RWPE1 (cell line): ENCODE data around the gene WEE1.
"Not testable (repeated sequence)": the region's sequence is repeated elsewhere in the genome, so short reads cannot be mapped to it uniquely, and the experiment has no call there.

Source experiments
- CTCF ChIA-PET: fragments of 350-600 bp; sonication (Branson Sonifier 250); formaldehyde crosslinking; extraction: SDS; loops from one replicate; lab custom pipeline; 2021; lab: Yijun Ruan, JAX
- POLR2A ChIA-PET: fragments of 400-600 bp; formaldehyde crosslinking; extraction: SDS; loops from one replicate; lab custom pipeline; 2020; ENCODE audit warnings: antibody characterized with exemption; ENCODE audit not compliant: low non-redundant PET; lab: Yijun Ruan, JAX
- DNase-seq: peaks from one replicate; pipeline ENCODE4 v3.0.0; 2012; ENCODE audit warnings: low spot score
- H3K27ac ChIP-seq: fragments of 450-650 bp; 2 replicates; pipeline ENCODE4 v1.5.1; 2017
- TF ChIP-seq, protein P1 (sequence below): fragments of 450-650 bp; conservative IDR thresholded peaks from 2 replicates; pipeline ENCODE4 v1.5.1; 2017; ENCODE audit warnings: low read depth, mild to moderate bottlenecking

WEE1 gene

DNA sequence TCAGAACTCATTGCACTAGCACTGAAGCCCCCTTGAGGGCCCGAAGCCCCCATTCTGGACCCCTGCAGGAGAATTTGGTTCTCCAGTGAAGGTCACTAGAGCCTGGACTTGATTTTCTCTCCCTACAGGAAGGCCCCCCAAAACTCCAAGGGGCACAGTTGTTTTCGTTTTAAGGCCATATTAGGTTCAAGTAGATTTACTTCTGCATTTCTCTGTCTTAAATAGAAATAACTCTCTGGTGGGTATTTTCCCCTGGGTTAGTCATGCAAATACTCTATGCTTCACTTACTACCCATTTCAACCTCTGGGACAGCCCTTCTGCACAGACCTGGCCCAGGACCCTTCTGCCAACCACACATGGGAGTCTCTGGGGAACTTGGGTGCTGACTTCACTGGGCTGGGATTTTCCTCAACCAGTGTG is 41.6 kb downstream of the WEE1 start:
- CTCF ChIA-PET = no interaction called here
- POLR2A ChIA-PET = no interaction called here
- TF ChIP-seq, protein P1, sequence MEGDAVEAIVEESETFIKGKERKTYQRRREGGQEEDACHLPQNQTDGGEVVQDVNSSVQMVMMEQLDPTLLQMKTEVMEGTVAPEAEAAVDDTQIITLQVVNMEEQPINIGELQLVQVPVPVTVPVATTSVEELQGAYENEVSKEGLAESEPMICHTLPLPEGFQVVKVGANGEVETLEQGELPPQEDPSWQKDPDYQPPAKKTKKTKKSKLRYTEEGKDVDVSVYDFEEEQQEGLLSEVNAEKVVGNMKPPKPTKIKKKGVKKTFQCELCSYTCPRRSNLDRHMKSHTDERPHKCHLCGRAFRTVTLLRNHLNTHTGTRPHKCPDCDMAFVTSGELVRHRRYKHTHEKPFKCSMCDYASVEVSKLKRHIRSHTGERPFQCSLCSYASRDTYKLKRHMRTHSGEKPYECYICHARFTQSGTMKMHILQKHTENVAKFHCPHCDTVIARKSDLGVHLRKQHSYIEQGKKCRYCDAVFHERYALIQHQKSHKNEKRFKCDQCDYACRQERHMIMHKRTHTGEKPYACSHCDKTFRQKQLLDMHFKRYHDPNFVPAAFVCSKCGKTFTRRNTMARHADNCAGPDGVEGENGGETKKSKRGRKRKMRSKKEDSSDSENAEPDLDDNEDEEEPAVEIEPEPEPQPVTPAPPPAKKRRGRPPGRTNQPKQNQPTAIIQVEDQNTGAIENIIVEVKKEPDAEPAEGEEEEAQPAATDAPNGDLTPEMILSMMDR = no peak
- no peak overlapping the region for H3K27ac ChIP-seq
- DNase-seq = no peak

DNA sequence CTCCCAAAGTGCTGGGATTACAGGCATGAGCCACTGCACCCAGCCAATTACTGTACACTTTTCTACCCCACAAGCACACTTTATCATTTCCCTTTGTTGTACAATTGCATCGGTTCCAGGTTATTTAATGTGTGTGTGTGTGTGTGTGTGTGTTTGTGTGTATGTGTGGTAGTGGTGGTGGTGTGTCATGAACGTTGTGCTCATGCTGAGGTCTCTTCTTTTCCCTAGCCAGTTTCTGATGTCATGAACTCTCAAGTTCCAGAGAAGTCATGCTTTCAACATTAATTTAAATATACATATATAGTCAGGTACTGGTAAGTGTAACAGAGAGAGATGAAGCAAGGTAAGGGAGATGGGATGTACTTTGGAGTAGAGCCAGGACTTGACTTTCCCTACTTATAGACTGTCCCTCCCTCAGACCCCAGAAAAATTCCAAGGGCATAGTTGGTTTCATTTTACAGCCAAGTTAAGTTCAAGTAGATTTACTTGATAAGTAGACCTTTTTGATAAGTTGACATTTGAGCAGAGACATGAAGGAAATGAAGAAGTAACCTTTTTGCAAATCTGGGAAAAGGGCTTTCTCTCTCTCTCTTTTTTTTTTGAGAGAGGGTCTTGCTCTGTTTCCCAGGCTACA is 42.7 kb downstream of the WEE1 start:
- ChIA-PET POLR2A (no interaction called here), CTCF (no interaction called here)
- TF ChIP-seq, protein P1 = no peak
- DNase-seq = no peak
- no peak overlapping the region for H3K27ac ChIP-seq

DNA sequence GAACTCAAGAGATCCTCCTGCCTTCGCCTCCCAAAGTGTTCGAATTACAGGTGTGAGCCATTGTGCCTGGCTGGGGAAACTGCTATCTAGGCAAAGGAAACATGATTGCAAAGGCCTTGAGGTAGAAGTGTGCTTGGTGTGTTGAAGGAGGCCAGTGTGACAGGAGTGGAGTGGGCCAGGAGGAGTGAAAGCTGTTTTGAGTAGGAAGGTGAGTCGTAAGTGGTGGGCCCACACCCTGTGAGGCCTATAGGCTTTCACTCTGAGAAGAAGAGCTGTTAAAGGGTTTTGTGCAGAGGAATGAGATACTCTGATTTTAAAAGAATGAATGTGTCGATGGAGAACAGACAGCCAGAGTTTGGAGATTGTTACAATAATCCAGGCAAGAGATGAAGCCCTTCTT is 43.4 kb downstream of the WEE1 start:
- no peak overlapping the region for H3K27ac ChIP-seq
- DNase-seq = no peak
- CTCF ChIA-PET = no interaction called here
- POLR2A ChIA-PET = no interaction called here
- TF ChIP-seq, protein P1 = no peak

DNA sequence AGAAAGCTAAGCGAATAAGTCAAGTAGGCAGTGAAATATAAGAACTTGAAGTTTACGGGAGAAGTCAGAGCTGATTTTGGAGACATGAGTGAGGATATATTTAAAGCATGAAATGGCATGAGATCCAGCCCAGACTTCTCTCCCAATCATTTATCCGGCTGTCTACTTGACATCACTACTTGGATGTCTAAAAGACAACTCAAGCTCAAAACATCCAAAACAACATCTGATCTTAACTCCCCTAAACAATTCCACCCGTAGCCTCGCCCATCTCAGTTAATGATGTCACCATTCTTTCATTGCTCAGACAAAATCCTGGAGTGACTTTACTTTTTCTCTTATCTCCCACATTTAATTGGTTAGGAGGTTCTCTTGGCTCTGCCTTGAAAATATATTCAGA is 44.5 kb downstream of the WEE1 start:
- TF ChIP-seq, protein P1 = no peak
- H3K27ac ChIP-seq = no peak overlapping the region
- DNase-seq = no peak
- CTCF ChIA-PET = no interaction called here
- POLR2A ChIA-PET = no interaction called here

DNA sequence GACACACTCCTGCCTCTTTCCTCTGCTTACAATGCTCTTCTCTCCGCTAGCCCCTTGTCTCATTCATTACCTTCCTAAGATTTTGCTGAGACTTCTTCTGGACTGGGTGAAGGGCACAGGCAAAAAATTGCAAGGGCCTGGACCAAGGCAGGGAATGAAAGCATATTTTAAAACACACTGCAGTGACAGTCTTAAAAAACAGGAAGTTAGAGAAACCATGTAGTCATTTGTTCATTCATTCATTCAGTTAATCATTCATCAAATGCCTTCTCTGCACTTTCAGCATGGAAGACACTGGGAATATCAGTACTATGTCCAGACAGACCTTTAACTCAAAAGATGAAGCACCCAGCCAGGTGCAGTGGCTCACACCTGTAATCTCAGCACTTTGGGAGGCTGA is 45.5 kb downstream of the WEE1 start:
- CTCF ChIA-PET = interaction anchor here (0.6 kb wide), 1 partner anchor 36 kb away, joined by 3 read pairs; no protein-coding TSS in a partner anchor
- TF ChIP-seq, protein P1 = no peak
- H3K27ac ChIP-seq = no peak overlapping the region
- POLR2A ChIA-PET = no interaction called here
- no peak for DNase-seq

DNA sequence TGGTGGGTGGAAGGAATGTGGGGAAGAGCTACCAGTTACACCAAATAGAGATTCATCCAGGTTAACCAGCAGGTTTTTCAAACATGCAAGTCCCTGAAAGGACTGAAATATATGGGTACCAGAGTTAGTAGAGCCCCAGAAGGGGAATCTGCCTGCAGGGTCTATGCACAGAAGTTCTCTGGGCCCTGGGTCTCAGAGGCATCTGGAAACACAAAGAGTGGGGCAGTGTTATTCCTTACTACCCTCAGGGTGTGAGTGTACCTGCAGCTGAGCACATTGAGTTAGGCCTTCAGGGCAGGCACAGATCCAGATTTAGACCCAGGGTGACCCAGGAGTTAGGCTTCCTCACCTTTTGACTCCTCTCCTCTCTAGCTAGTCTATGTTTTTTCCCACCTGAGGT is 46.5 kb downstream of the WEE1 start:
- POLR2A ChIA-PET = no interaction called here

DNA sequence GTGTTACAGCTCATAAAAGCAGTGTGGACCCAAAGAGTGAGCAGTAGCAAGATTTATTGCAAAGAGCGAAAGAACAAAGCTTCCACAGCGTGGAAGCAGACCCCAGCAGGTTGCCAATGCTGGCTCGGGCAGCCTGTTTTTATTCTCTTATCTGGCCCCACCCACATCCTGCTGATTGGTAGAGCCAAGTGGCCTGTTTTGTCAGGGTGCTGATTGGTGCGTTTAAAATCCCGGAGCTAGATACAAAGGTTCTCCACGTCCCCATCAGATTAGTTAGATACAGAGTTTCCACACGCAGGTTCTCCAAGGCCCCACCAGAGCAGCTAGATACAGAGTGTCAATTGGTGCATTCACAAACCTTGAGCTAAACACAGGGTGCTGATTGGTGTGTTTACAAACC is 48.9 kb downstream of the WEE1 start:
- CTCF ChIA-PET, POLR2A ChIA-PET, H3K27ac ChIP-seq, DNase-seq: not testable (repeated sequence)

More for the DNA sequence above, 46.5 kb downstream of the WEE1 start:
- DNase-seq = no peak
- CTCF ChIA-PET = no interaction called here
- no peak overlapping the region for H3K27ac ChIP-seq
- TF ChIP-seq, protein P1 = no peak

DNA sequence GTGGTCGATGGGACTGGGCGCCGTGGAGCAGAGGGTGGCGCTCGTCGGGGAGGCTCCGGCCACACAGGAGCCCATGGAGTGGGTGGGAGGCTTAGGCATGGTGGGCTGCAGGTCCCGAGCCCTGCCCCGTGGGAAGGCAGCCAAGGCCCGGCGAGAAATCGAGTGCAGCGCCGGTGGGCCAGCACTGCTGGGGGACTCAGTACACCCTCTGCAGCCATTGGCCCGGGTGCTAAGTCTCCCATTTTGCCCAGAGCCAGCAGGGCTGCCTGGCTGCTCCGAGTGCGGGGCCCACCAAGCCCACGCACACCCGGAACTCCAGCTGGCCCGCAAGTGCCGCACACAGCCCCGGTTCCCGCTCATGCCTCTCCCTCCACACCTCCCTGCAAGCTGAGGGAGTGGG is 49.6 kb downstream of the WEE1 start:
- H3K27ac ChIP-seq, DNase-seq, POLR2A ChIA-PET, CTCF ChIA-PET: not testable (repeated sequence)
